IPS-15b (cell line): ENCODE results near the gene TMEM63A.

Experiments
- H3K27me3 ChIP-seq: one replicate; pipeline ENCODE4 v1.6.1; 2013; ENCODE audit warnings: low read length; ENCODE audit not compliant: control insufficient read depth, insufficient read depth
- H3K36me3 ChIP-seq: one replicate; pipeline ENCODE4 v1.6.1; 2013; ENCODE audit warnings: low read length; ENCODE audit not compliant: control insufficient read depth, insufficient read depth
- H3K4me1 ChIP-seq: one replicate; pipeline ENCODE4 v1.6.1; 2013; ENCODE audit warnings: mild to moderate bottlenecking, low read length; ENCODE audit not compliant: control insufficient read depth, insufficient read depth
- H3K4me3 ChIP-seq: one replicate; pipeline ENCODE4 v1.5.1; 2013; ENCODE audit warnings: low read depth, low read length
- H3K9ac ChIP-seq: one replicate; pipeline ENCODE4 v1.6.1; 2013; ENCODE audit warnings: low read depth, mild to moderate bottlenecking, low read length
- H3K9me3 ChIP-seq: one replicate; pipeline ENCODE4 v1.6.1; 2013; ENCODE audit warnings: mild to moderate bottlenecking, low read length; ENCODE audit not compliant: control insufficient read depth, insufficient read depth

TMEM63A gene

GRCh38 chr1:225853441-225853840, 28.7 kb downstream of the TMEM63A start:
- Histone ChIP-seq H3K4me1 (no peaks in the 10 kb centered on the region), H3K9me3 (no peaks in the 10 kb centered on the region), H3K9ac (no peak overlapping the region), H3K4me3 (no peak overlapping the region), H3K36me3 (peaks cover 21% of the 10 kb centered on the region), H3K27me3 (no peaks in the 10 kb centered on the region)

GRCh38 chr1:225852413-225853124, 29.6 kb downstream of the TMEM63A start:
- Histone ChIP-seq H3K36me3 (peaks cover 24% of the 10 kb centered on the region), H3K9ac (no peak overlapping the region), H3K4me1 (no peaks in the 10 kb centered on the region)

GRCh38 chr1:225851805-225852204, 30.4 kb downstream of the TMEM63A start:
- H3K27me3 ChIP-seq: no peaks in the 10 kb centered on the region
- H3K9me3 ChIP-seq: no peaks in the 10 kb centered on the region
- H3K4me3 ChIP-seq: no peak overlapping the region
- no peaks in the 10 kb centered on the region for H3K4me1 ChIP-seq
- peaks cover 32% of the 10 kb centered on the region for H3K36me3 ChIP-seq
- no peak overlapping the region for H3K9ac ChIP-seq

More at GRCh38 chr1:225852413-225853124, 29.6 kb downstream of the TMEM63A start:
- Histone ChIP-seq H3K27me3 (no peaks in the 10 kb centered on the region), H3K9me3 (no peaks in the 10 kb centered on the region), H3K4me3 (no peak overlapping the region)

- Histone ChIP-seq H3K36me3 (peaks cover 45% of the 10 kb centered on the region), H3K4me1 (no peaks in the 10 kb centered on the region), H3K9me3 (no peaks in the 10 kb centered on the region), H3K9ac (no peak overlapping the region), H3K27me3 (no peaks in the 10 kb centered on the region), H3K4me3 (no peak overlapping the region)
Observed at GRCh38 chr1:225850370-225850769, 31.8 kb downstream of the TMEM63A start.

- Histone ChIP-seq H3K9ac (no peak overlapping the region), H3K9me3 (no peaks in the 10 kb centered on the region), H3K36me3 (peaks cover 47% of the 10 kb centered on the region), H3K4me1 (no peaks in the 10 kb centered on the region), H3K27me3 (no peaks in the 10 kb centered on the region), H3K4me3 (no peak overlapping the region)
Observed at GRCh38 chr1:225849925-225850324, 32.3 kb downstream of the TMEM63A start.

GRCh38 chr1:225848030-225848955, 33.9 kb downstream of the TMEM63A start:
- Histone ChIP-seq H3K4me1 (no peaks in the 10 kb centered on the region), H3K36me3 (peaks cover 49% of the 10 kb centered on the region), H3K4me3 (no peak overlapping the region), H3K27me3 (no peaks in the 10 kb centered on the region), H3K9me3 (no peaks in the 10 kb centered on the region), H3K9ac (no peak overlapping the region)

- Histone ChIP-seq H3K4me3 (no peak overlapping the region), H3K4me1 (no peaks in the 10 kb centered on the region), H3K27me3 (no peaks in the 10 kb centered on the region), H3K9ac (no peak overlapping the region), H3K9me3 (no peaks in the 10 kb centered on the region), H3K36me3 (peaks cover 48% of the 10 kb centered on the region)
Observed at GRCh38 chr1:225847610-225848009, 34.6 kb downstream of the TMEM63A start.

- Histone ChIP-seq H3K9ac (no peak overlapping the region), H3K4me3 (no peak overlapping the region), H3K36me3 (peaks cover 50% of the 10 kb centered on the region), H3K9me3 (no peaks in the 10 kb centered on the region), H3K4me1 (no peaks in the 10 kb centered on the region), H3K27me3 (no peaks in the 10 kb centered on the region)
Observed at GRCh38 chr1:225846331-225847310, 35.6 kb downstream of the TMEM63A start.

- H3K9ac ChIP-seq: no peak overlapping the region
- no peaks in the 10 kb centered on the region for H3K4me1 ChIP-seq
- peaks cover 44% of the 10 kb centered on the region for H3K36me3 ChIP-seq
- H3K4me3 ChIP-seq: no peak overlapping the region
- no peaks in the 10 kb centered on the region for H3K27me3 ChIP-seq
- H3K9me3 ChIP-seq: no peaks in the 10 kb centered on the region
Observed at GRCh38 chr1:225845571-225846259, 36.5 kb downstream of the TMEM63A start.

GRCh38 chr1:225845097-225845496, 37.1 kb downstream of the TMEM63A start:
- Histone ChIP-seq H3K9ac (no peak overlapping the region), H3K4me1 (no peaks in the 10 kb centered on the region), H3K4me3 (no peak overlapping the region), H3K9me3 (no peaks in the 10 kb centered on the region), H3K27me3 (no peaks in the 10 kb centered on the region), H3K36me3 (peaks cover 45% of the 10 kb centered on the region)
